ENCODE results near the gene TBX1.

GRCh38 chr22:19716829-19717105 is 43.8 kb upstream of the TBX1 start:
- TF ChIP-seq, protein P1, sequence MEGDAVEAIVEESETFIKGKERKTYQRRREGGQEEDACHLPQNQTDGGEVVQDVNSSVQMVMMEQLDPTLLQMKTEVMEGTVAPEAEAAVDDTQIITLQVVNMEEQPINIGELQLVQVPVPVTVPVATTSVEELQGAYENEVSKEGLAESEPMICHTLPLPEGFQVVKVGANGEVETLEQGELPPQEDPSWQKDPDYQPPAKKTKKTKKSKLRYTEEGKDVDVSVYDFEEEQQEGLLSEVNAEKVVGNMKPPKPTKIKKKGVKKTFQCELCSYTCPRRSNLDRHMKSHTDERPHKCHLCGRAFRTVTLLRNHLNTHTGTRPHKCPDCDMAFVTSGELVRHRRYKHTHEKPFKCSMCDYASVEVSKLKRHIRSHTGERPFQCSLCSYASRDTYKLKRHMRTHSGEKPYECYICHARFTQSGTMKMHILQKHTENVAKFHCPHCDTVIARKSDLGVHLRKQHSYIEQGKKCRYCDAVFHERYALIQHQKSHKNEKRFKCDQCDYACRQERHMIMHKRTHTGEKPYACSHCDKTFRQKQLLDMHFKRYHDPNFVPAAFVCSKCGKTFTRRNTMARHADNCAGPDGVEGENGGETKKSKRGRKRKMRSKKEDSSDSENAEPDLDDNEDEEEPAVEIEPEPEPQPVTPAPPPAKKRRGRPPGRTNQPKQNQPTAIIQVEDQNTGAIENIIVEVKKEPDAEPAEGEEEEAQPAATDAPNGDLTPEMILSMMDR (IDR thresholded peaks at IDR 0.05): no peak
- TF ChIP-seq POLR2A (IDR thresholded peaks at IDR 0.05): no peak

Measured in prostate gland (tissue), 2 donors.